Mesothelial cell of epicardium (in vitro differentiated cells): ENCODE results near the gene KCNQ2. TPM values are rescaled to one million over a fixed set of nuclear protein-coding genes. Genes with fewer than 3 reads are reported as not detected.

Source experiments
- DNase-seq, 2 experiments: peaks; one replicate each; pipeline ENCODE4 v3.0.0; 2021; ENCODE audit warnings: low spot score in 2 of 2; ENCODE audit not compliant: unreplicated experiment in 2 of 2
- H3K27ac Mint-ChIP-seq: 2 replicates; pipeline ENCODE4 v1.8.0; 2021; ENCODE audit warnings: mixed read lengths
- H3K27me3 Mint-ChIP-seq: 2 replicates; pipeline ENCODE4 v1.8.0; 2021; ENCODE audit warnings: low read depth, mixed read lengths
- H3K36me3 Mint-ChIP-seq: 2 replicates; pipeline ENCODE4 v1.8.0; 2021; ENCODE audit warnings: mixed read lengths
- H3K4me1 Mint-ChIP-seq: 2 replicates; pipeline ENCODE4 v1.8.0; 2021; ENCODE audit warnings: mixed read lengths
- H3K4me3 Mint-ChIP-seq: 2 replicates; pipeline ENCODE4 v1.8.0; 2021; ENCODE audit warnings: mild to moderate bottlenecking, moderate library complexity, mixed read lengths
- H3K9me3 Mint-ChIP-seq: 2 replicates; pipeline ENCODE4 v1.8.0; 2021; ENCODE audit warnings: mixed read lengths
- CTCF ChIP-seq: fragments of 200-600 bp; sonication (generic); IDR thresholded peaks from one replicate; pipeline ENCODE4 v1.5.0; 2021; ENCODE audit warnings: antibody characterized with exemption; ENCODE audit not compliant: unreplicated experiment
- total RNA-seq: library from RNA; stranded (reverse); gene quantifications from 3 replicates; pipeline ENCODE4 v1.2.1, GENCODE V29; 2021

The KCNQ2 gene
- total RNA-seq, 1 donor from 2014 or later = 11.8 TPM

- Mint-ChIP-seq H3K27ac (no peak overlapping the region), H3K36me3 (no peaks in the 10 kb centered on the region), H3K9me3 (no peaks in the 10 kb centered on the region), H3K4me3 (no peak overlapping the region), H3K4me1 (no peaks in the 10 kb centered on the region), H3K27me3 (peaks cover 39% of the 10 kb centered on the region)
- DNase-seq = no peak
- TF ChIP-seq CTCF = no peak
Measured at GRCh38 chr20:63369024-63369530, 103.4 kb downstream of the KCNQ2 start.

- Mint-ChIP-seq H3K27me3 (peaks cover 43% of the 10 kb centered on the region), H3K36me3 (no peaks in the 10 kb centered on the region), H3K4me1 (no peaks in the 10 kb centered on the region), H3K27ac (no peak overlapping the region), H3K4me3 (no peak overlapping the region), H3K9me3 (no peaks in the 10 kb centered on the region)
- no peak for DNase-seq
- TF ChIP-seq CTCF = no peak
Measured at GRCh38 chr20:63368151-63368550, 104.3 kb downstream of the KCNQ2 start.

- Mint-ChIP-seq H3K9me3 (no peaks in the 10 kb centered on the region), H3K36me3 (no peaks in the 10 kb centered on the region), H3K4me3 (no peak overlapping the region), H3K4me1 (no peaks in the 10 kb centered on the region), H3K27ac (no peak overlapping the region), H3K27me3 (peaks cover 45% of the 10 kb centered on the region)
- TF ChIP-seq CTCF = no peak
- no peak for DNase-seq
Measured at GRCh38 chr20:63367446-63368055, 104.9 kb downstream of the KCNQ2 start.

GRCh38 chr20:63366390-63367365 lies 105.8 kb downstream of the KCNQ2 start:
- DNase-seq = no peak
- no peaks in the 10 kb centered on the region for H3K36me3 Mint-ChIP-seq
- H3K4me1 Mint-ChIP-seq = no peaks in the 10 kb centered on the region
- H3K27ac Mint-ChIP-seq = no peak overlapping the region
- H3K9me3 Mint-ChIP-seq = no peaks in the 10 kb centered on the region
- TF ChIP-seq CTCF = no peak
- H3K27me3 Mint-ChIP-seq = peaks cover 50% of the 10 kb centered on the region
- H3K4me3 Mint-ChIP-seq = no peak overlapping the region

- DNase-seq = no peak
- Mint-ChIP-seq H3K27ac (no peak overlapping the region), H3K27me3 (peaks cover 45% of the 10 kb centered on the region), H3K4me1 (no peaks in the 10 kb centered on the region), H3K4me3 (no peak overlapping the region), H3K36me3 (no peaks in the 10 kb centered on the region), H3K9me3 (no peaks in the 10 kb centered on the region)
- no peak for TF ChIP-seq CTCF
Measured at GRCh38 chr20:63365601-63366389, 106.7 kb downstream of the KCNQ2 start.
